ENCODE data around the gene CHMP3. TPM values are rescaled to one million over a fixed set of nuclear protein-coding genes. Genes with fewer than 3 reads are reported as not detected.

Gene CHMP3
- polyA plus RNA-seq, 3 donors = 45.4 to 115 (median 99.4) TPM

- peaks cover 15 to 29% of the 10 kb centered on the region in 2 donors for H3K4me1 ChIP-seq (ENCODE audit: control insufficient read depth in 1 of 2, insufficient read depth in 2 of 2, low read length in 2 of 2)
- peaks cover 27% of the 10 kb centered on the region for H3K4me1 Mint-ChIP-seq
- TF ChIP-seq, protein P1, sequence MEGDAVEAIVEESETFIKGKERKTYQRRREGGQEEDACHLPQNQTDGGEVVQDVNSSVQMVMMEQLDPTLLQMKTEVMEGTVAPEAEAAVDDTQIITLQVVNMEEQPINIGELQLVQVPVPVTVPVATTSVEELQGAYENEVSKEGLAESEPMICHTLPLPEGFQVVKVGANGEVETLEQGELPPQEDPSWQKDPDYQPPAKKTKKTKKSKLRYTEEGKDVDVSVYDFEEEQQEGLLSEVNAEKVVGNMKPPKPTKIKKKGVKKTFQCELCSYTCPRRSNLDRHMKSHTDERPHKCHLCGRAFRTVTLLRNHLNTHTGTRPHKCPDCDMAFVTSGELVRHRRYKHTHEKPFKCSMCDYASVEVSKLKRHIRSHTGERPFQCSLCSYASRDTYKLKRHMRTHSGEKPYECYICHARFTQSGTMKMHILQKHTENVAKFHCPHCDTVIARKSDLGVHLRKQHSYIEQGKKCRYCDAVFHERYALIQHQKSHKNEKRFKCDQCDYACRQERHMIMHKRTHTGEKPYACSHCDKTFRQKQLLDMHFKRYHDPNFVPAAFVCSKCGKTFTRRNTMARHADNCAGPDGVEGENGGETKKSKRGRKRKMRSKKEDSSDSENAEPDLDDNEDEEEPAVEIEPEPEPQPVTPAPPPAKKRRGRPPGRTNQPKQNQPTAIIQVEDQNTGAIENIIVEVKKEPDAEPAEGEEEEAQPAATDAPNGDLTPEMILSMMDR (IDR thresholded peaks at IDR 0.05) = no peak
- H3K9ac ChIP-seq (ENCODE audit: insufficient read depth, low read length, poor library complexity, severe bottlenecking) = no peak overlapping the region
- intact Hi-C loops (cut with micrococcal nuclease) = no loop called here
- H4K20me1 ChIP-seq (ENCODE audit: insufficient read depth, low read length) = peaks cover 72% of the 10 kb centered on the region
- H3K4me3 Mint-ChIP-seq = no peak overlapping the region
- H3K36me3 ChIP-seq (replicated peaks in 1 of 2; ENCODE audit: control insufficient read depth in 1 of 2, insufficient read depth in 2 of 2, low read length in 2 of 2) = peaks cover 3 to 33% of the 10 kb centered on the region in 2 donors
- peaks cover 5 to 7% of the 10 kb centered on the region in 2 donors for H3K9me3 ChIP-seq (replicated peaks in 1 of 2; ENCODE audit: control insufficient read depth in 1 of 2, insufficient read depth in 1 of 2, low read length in 2 of 2)
- WGBS (ENCODE audit: insufficient coverage) = no CpG with 5 or more reads among the region's 2 CpGs
- no peak overlapping the region for H2AFZ ChIP-seq (ENCODE audit: insufficient read depth, low read depth, low read length, poor library complexity, severe bottlenecking)
- no peaks in the 10 kb centered on the region for H3K27me3 ChIP-seq (ENCODE audit: control insufficient read depth in 2 of 2, insufficient read depth in 2 of 2, low read length in 2 of 2)
- H3K4me2 ChIP-seq (replicated peaks; ENCODE audit: extremely low read depth, low read length, poor library complexity, severe bottlenecking) = no peak overlapping the region
- peaks cover 0 to 2% (median 2%) of the 10 kb centered on the region in 3 donors for H3K27me3 Mint-ChIP-seq (ENCODE audit: low read depth in 3 of 3)
- H3K9me3 Mint-ChIP-seq = peaks cover 0 to 9% (median 5%) of the 10 kb centered on the region in 7 donors
- no peak overlapping the region for H3K4me3 ChIP-seq (replicated peaks in 1 of 3; ENCODE audit: low read depth in 2 of 3, low read length in 3 of 3)
- peak overlapping the region in 1 of 2 donors; percentile 43 for H3K27ac ChIP-seq (ENCODE audit: low read depth in 1 of 2, low read length in 2 of 2)
- H3K36me3 Mint-ChIP-seq = peaks cover 26 to 39% of the 10 kb centered on the region in 2 donors
- no peak overlapping the region for H3K27ac Mint-ChIP-seq
- DNase-seq = peak; percentile 6 to 31 (median 11)
- peaks cover 100% of the 10 kb centered on the region for H3K79me2 ChIP-seq (ENCODE audit: insufficient read depth, low read length)
Observed at GRCh38 chr2:86557836-86558235, 5.4 kb downstream of the CHMP3 start.

DNA sequence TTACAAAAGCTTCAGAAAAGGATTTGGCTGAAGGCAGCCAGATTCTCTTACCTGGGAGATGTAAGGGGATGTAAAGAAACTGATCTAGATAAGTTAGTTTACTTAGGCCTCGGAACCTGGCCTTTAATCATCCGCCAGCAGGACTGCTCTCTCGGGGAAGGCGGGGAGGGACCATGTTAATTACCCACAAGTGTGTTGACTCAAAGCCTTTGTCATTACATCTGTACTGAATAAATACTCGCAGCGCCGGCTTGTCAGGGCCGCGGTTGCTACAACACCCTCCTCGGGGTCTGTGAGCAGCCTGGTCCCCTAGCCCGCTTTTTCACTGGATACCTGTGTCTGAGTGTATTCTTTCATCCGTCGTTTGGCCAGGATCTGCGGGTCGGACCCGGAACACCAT, 6.7 kb downstream of the CHMP3 start:
- WGBS (ENCODE audit: insufficient coverage) = 100% methylated on average over 10 of the region's 16 CpGs
- intact Hi-C loops (cut with micrococcal nuclease) = no loop called here
- peaks cover 20% of the 10 kb centered on the region for H3K4me1 Mint-ChIP-seq

More for the DNA sequence above, 6.7 kb downstream of the CHMP3 start:
- Histone ChIP-seq H3K4me2 (replicated peaks; ENCODE audit: extremely low read depth, low read length, poor library complexity, severe bottlenecking) (no peak overlapping the region), H4K20me1 (ENCODE audit: insufficient read depth, low read length) (peaks cover 84% of the 10 kb centered on the region), H2AFZ (ENCODE audit: insufficient read depth, low read depth, low read length, poor library complexity, severe bottlenecking) (no peak overlapping the region), H3K27ac (ENCODE audit: low read depth in 1 of 2, low read length in 2 of 2) (no peak overlapping the region), H3K27me3 (ENCODE audit: control insufficient read depth in 2 of 2, insufficient read depth in 2 of 2, low read length in 2 of 2) (no peaks in the 10 kb centered on the region), H3K9me3 (replicated peaks in 1 of 2; ENCODE audit: control insufficient read depth in 1 of 2, insufficient read depth in 1 of 2, low read length in 2 of 2) (peaks cover 8 to 17% of the 10 kb centered on the region in 2 donors), H3K79me2 (ENCODE audit: insufficient read depth, low read length) (peaks cover 100% of the 10 kb centered on the region), H3K4me3 (replicated peaks in 1 of 3; ENCODE audit: low read depth in 2 of 3, low read length in 3 of 3) (no peak overlapping the region), H3K4me1 (ENCODE audit: control insufficient read depth in 1 of 2, insufficient read depth in 2 of 2, low read length in 2 of 2) (peaks cover 4 to 20% of the 10 kb centered on the region in 2 donors), H3K9ac (ENCODE audit: insufficient read depth, low read length, poor library complexity, severe bottlenecking) (no peak overlapping the region), H3K36me3 (replicated peaks in 1 of 2; ENCODE audit: control insufficient read depth in 1 of 2, insufficient read depth in 2 of 2, low read length in 2 of 2) (peaks cover 3 to 38% of the 10 kb centered on the region in 2 donors)
- Mint-ChIP-seq H3K36me3 (peaks cover 38 to 50% of the 10 kb centered on the region in 2 donors), H3K4me3 (no peak overlapping the region), H3K27me3 (ENCODE audit: low read depth in 3 of 3) (no peaks in the 10 kb centered on the region), H3K9me3 (peaks cover 1 to 16% (median 10%) of the 10 kb centered on the region in 7 donors), H3K27ac (no peak overlapping the region)
- TF ChIP-seq, protein P1 (IDR thresholded peaks at IDR 0.05) = no peak
- DNase-seq = no peak

All from CD14-positive monocyte (primary cell).